Neural cell (in vitro differentiated cells): Measurements from ENCODE around the gene SLC36A3. TPM values are rescaled to one million over a fixed set of nuclear protein-coding genes. Genes with fewer than 3 reads are reported as not detected.

Experiments
- H2AFZ ChIP-seq: fragments of 200-600, 300-800 bp; sonication (generic), shearing (Covaris generic); 2 replicates; pipeline ENCODE4 v1.6.0; 2014; ENCODE audit warnings: low read depth, mild to moderate bottlenecking, antibody characterized with exemption, low read length, moderate library complexity
- H3F3A ChIP-seq: fragments of 200-600 bp; shearing (Covaris generic); 2 replicates; pipeline ENCODE4 v1.6.1; 2016; ENCODE audit warnings: mild to moderate bottlenecking, moderate library complexity, mixed read lengths, antibody characterized with exemption, low read length; ENCODE audit not compliant: insufficient read depth, poor library complexity, severe bottlenecking
- H3K27ac ChIP-seq: fragments of 200-600, 300-800 bp; sonication (generic), shearing (Covaris generic); 2 replicates; pipeline ENCODE4 v1.5.1; 2014; ENCODE audit warnings: mild to moderate bottlenecking, low read length, moderate library complexity
- H3K27me3 ChIP-seq: fragments of 300-800, 200-600 bp; sonication (generic), shearing (Covaris generic); 2 replicates; pipeline ENCODE4 v1.6.0; 2014; ENCODE audit warnings: mild to moderate bottlenecking, low read depth, low read length, moderate library complexity; ENCODE audit not compliant: insufficient read depth
- H3K36me3 ChIP-seq: fragments of 300-800, 200-600 bp; sonication (generic), shearing (Covaris generic); 2 replicates; pipeline ENCODE4 v1.5.1; 2014; ENCODE audit warnings: mild to moderate bottlenecking, antibody characterized with exemption, low read length, moderate library complexity; ENCODE audit not compliant: insufficient read depth
- H3K4me2 ChIP-seq: fragments of 300-800, 200-600 bp; sonication (generic), shearing (Covaris generic); 2 replicates; pipeline ENCODE4 v1.6.0; 2014; ENCODE audit warnings: mild to moderate bottlenecking, low read length
- H3K4me3 ChIP-seq: fragments of 300-800, 200-600 bp; sonication (generic), shearing (Covaris generic); 2 replicates; pipeline ENCODE4 v1.5.1; 2014; ENCODE audit warnings: mild to moderate bottlenecking, low read length, moderate library complexity
- H3K79me2 ChIP-seq: fragments of 200-600 bp; shearing (Covaris generic); replicated peaks from 2 replicates; pipeline ENCODE4 v1.6.0; 2014; ENCODE audit warnings: mild to moderate bottlenecking, low read length, moderate library complexity; ENCODE audit not compliant: insufficient read depth
- H3K9ac ChIP-seq: fragments of 300-800, 200-600 bp; sonication (generic), shearing (Covaris generic); 2 replicates; pipeline ENCODE4 v1.6.1; 2016; ENCODE audit warnings: mild to moderate bottlenecking, low read length, mixed read lengths
- H3K9me2 ChIP-seq: fragments of 200-600 bp; shearing (Covaris generic); 2 replicates; pipeline ENCODE4 v1.6.1; 2016; ENCODE audit warnings: mild to moderate bottlenecking, low read length, mixed read lengths; ENCODE audit not compliant: insufficient read depth
- H3K9me3 ChIP-seq: fragments of 200-600, 300-800 bp; sonication (generic), shearing (Covaris generic); 2 replicates; pipeline ENCODE4 v1.6.1; 2016; ENCODE audit warnings: mild to moderate bottlenecking, mixed run types, low read length, moderate library complexity, mixed read lengths
- H4K20me1 ChIP-seq: fragments of 200-600 bp; shearing (Covaris generic); 2 replicates; pipeline ENCODE4 v1.6.1; 2016; ENCODE audit warnings: mild to moderate bottlenecking, mixed run types; ENCODE audit not compliant: insufficient read depth
- EP300 ChIP-seq: fragments of 450-650 bp; conservative IDR thresholded peaks from 2 replicates; pipeline ENCODE4 v1.6.1; 2014; ENCODE audit warnings: antibody characterized with exemption, mild to moderate bottlenecking, moderate library complexity; ENCODE audit not compliant: poor library complexity, severe bottlenecking
- EZH2 ChIP-seq: fragments of 200-600, 300-800 bp; shearing (Covaris generic), sonication (generic); IDR thresholded peaks from 2 replicates; pipeline ENCODE4 v1.6.1; 2014; ENCODE audit warnings: antibody characterized with exemption, low read length, borderline replicate concordance, mild to moderate bottlenecking; ENCODE audit not compliant: insufficient read depth, poor library complexity, severe bottlenecking
- MXI1 ChIP-seq: fragments of 450-650 bp; conservative IDR thresholded peaks from 2 replicates; pipeline ENCODE4 v1.6.1; 2014; ENCODE audit warnings: antibody characterized with exemption, mild to moderate bottlenecking; ENCODE audit not compliant: poor library complexity, severe bottlenecking
- POLR2AphosphoS5 ChIP-seq: IDR thresholded peaks from 2 replicates; pipeline ENCODE4 v1.6.1; 2012
- RAD21 ChIP-seq: fragments of 450-650 bp; conservative IDR thresholded peaks from 2 replicates; pipeline ENCODE4 v1.6.1; 2014; ENCODE audit warnings: antibody characterized with exemption, mild to moderate bottlenecking, moderate library complexity
- SMC3 ChIP-seq: fragments of 450-650 bp; conservative IDR thresholded peaks from 2 replicates; pipeline ENCODE4 v1.6.1; 2014; ENCODE audit warnings: antibody characterized with exemption, mild to moderate bottlenecking, moderate library complexity; ENCODE audit not compliant: poor library complexity
- TAF1 ChIP-seq: IDR thresholded peaks from 2 replicates; pipeline ENCODE4 v1.6.1; 2012; ENCODE audit warnings: low read depth
- polyA plus RNA-seq: library from polyadenylated mRNA; depleted of rRNA; stranded (reverse); fragments of >200 nt; gene quantifications from 2 replicates; pipeline ENCODE4 v1.2.3, GENCODE V29; 2014
- TF ChIP-seq, protein P1 (sequence below): IDR thresholded peaks from 2 replicates; pipeline ENCODE4 v1.6.1; 2012; ENCODE audit warnings: borderline replicate concordance
- TF ChIP-seq, protein P2 (sequence below): fragments of 450-650 bp; IDR thresholded peaks from 2 replicates; pipeline ENCODE4 v1.5.1; 2014; ENCODE audit warnings: antibody characterized with exemption, mild to moderate bottlenecking, moderate library complexity; ENCODE audit not compliant: poor library complexity, severe bottlenecking

Gene SLC36A3
- polyA plus RNA-seq, 1 donor from 2014 or later, result not detected

DNA sequence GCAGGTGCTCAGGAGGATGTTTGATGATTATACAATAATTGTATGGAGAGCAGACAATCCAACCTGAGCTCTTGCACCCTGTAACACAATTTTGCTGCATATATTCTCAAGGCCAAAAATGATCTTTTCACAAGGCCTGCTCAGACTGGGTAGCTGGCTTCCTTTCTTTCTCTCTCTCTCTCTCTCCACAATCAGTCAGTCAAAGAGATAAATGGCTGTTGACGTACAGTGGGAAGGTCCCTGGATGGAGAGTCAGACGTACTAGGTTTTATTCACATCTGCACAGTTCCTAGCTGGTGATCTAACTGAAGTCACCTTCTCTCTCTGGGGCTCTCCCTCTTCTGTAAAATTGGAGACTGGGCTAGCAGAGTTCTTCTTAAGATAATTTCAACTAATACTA lies 24.0 kb upstream of the SLC36A3 start:
- no peak overlapping the region for H3K9ac ChIP-seq

DNA sequence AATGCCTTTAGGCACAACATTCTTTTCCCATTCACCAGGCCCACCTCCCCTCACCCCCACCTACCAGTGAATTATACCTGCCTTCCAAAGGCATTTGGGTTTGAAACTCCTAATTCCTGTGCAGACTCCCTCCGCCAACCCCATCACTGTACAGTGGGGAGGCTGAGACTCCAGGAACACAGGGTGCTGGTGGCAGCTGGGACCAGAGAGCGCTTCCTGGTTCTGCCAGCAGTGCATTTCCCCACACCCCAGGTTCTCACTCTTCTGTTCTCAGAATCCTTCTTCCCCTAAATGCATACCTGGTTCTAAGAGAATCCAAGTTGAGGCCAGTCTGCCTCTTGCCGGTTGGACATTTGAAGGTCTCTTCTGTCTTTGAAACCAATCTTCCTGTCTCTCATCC lies 22.7 kb upstream of the SLC36A3 start:
- H3K79me2 ChIP-seq, result no peaks in the 10 kb centered on the region
- no peak overlapping the region for H3K9ac ChIP-seq
- TF ChIP-seq TAF1 (no peak), SMC3 (no peak), POLR2AphosphoS5 (no peak), RAD21 (no peak), EP300 (no peak), MXI1 (no peak), EZH2 (no peak)
- TF ChIP-seq, protein P1, sequence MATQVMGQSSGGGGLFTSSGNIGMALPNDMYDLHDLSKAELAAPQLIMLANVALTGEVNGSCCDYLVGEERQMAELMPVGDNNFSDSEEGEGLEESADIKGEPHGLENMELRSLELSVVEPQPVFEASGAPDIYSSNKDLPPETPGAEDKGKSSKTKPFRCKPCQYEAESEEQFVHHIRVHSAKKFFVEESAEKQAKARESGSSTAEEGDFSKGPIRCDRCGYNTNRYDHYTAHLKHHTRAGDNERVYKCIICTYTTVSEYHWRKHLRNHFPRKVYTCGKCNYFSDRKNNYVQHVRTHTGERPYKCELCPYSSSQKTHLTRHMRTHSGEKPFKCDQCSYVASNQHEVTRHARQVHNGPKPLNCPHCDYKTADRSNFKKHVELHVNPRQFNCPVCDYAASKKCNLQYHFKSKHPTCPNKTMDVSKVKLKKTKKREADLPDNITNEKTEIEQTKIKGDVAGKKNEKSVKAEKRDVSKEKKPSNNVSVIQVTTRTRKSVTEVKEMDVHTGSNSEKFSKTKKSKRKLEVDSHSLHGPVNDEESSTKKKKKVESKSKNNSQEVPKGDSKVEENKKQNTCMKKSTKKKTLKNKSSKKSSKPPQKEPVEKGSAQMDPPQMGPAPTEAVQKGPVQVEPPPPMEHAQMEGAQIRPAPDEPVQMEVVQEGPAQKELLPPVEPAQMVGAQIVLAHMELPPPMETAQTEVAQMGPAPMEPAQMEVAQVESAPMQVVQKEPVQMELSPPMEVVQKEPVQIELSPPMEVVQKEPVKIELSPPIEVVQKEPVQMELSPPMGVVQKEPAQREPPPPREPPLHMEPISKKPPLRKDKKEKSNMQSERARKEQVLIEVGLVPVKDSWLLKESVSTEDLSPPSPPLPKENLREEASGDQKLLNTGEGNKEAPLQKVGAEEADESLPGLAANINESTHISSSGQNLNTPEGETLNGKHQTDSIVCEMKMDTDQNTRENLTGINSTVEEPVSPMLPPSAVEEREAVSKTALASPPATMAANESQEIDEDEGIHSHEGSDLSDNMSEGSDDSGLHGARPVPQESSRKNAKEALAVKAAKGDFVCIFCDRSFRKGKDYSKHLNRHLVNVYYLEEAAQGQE, result no peak
- TF ChIP-seq, protein P2, sequence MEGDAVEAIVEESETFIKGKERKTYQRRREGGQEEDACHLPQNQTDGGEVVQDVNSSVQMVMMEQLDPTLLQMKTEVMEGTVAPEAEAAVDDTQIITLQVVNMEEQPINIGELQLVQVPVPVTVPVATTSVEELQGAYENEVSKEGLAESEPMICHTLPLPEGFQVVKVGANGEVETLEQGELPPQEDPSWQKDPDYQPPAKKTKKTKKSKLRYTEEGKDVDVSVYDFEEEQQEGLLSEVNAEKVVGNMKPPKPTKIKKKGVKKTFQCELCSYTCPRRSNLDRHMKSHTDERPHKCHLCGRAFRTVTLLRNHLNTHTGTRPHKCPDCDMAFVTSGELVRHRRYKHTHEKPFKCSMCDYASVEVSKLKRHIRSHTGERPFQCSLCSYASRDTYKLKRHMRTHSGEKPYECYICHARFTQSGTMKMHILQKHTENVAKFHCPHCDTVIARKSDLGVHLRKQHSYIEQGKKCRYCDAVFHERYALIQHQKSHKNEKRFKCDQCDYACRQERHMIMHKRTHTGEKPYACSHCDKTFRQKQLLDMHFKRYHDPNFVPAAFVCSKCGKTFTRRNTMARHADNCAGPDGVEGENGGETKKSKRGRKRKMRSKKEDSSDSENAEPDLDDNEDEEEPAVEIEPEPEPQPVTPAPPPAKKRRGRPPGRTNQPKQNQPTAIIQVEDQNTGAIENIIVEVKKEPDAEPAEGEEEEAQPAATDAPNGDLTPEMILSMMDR, result no peak
- H3K9me2 ChIP-seq, result no peaks in the 10 kb centered on the region
- no peak overlapping the region for H2AFZ ChIP-seq
- H3K4me3 ChIP-seq, result no peak overlapping the region
- H3K27ac ChIP-seq, result no peak overlapping the region
- no peak overlapping the region for H3K4me2 ChIP-seq
- no peaks in the 10 kb centered on the region for H3K27me3 ChIP-seq
- no peaks in the 10 kb centered on the region for H3K9me3 ChIP-seq
- no peaks in the 10 kb centered on the region for H3F3A ChIP-seq
- H4K20me1 ChIP-seq, result no peaks in the 10 kb centered on the region
- no peaks in the 10 kb centered on the region for H3K36me3 ChIP-seq

More for the DNA sequence above, 24.0 kb upstream of the SLC36A3 start:
- no peaks in the 10 kb centered on the region for H3K27me3 ChIP-seq
- no peaks in the 10 kb centered on the region for H4K20me1 ChIP-seq
- H2AFZ ChIP-seq, result no peak overlapping the region
- H3K9me3 ChIP-seq, result no peaks in the 10 kb centered on the region
- H3K36me3 ChIP-seq, result no peaks in the 10 kb centered on the region
- H3K4me2 ChIP-seq, result no peak overlapping the region
- H3K4me3 ChIP-seq, result no peak overlapping the region
- no peak overlapping the region for H3K27ac ChIP-seq
- H3F3A ChIP-seq, result no peaks in the 10 kb centered on the region
- no peaks in the 10 kb centered on the region for H3K79me2 ChIP-seq
- no peaks in the 10 kb centered on the region for H3K9me2 ChIP-seq
- TF ChIP-seq RAD21 (no peak), TAF1 (no peak), SMC3 (no peak), MXI1 (no peak), EZH2 (no peak), EP300 (no peak), POLR2AphosphoS5 (no peak)
- TF ChIP-seq, protein P1, result no peak
- TF ChIP-seq, protein P2, result no peak
